NCI-H2227 (cell line): ENCODE measurements around the gene SSR3.
A peak's percentile ranks its signal among the peaks of the same experiment; 100 is the strongest.

Source experiments
- DNase-seq: peaks from one replicate; lab custom pipeline; 2025; ENCODE audit not compliant: unreplicated experiment; lab: John Stamatoyannopoulos, UW

The SSR3 gene

DNA sequence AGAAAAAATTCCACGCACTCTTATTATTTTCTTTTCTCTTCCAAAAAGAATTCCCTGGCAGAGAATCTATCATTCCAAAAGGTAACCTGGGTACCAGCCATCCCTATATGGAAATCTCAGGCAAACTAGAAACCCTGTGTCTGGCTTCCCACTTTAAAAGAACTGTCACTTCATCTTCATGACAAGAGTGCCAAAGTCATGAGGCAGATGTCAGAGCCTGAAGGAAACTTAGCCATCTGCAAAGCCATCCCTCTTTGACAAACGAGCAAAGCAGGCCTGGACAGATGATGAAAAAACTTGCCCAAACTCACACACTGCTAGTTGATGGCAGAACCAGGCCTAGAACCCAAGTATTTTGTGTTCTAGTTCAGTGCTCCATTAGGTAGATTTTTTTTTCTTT is 15.9 kb downstream of the SSR3 start:
- DNase-seq, result no peak

- no peak for DNase-seq
These were observed 18.2 kb downstream of the SSR3 start for GRCh38 chr3:156536524-156537316.

DNA sequence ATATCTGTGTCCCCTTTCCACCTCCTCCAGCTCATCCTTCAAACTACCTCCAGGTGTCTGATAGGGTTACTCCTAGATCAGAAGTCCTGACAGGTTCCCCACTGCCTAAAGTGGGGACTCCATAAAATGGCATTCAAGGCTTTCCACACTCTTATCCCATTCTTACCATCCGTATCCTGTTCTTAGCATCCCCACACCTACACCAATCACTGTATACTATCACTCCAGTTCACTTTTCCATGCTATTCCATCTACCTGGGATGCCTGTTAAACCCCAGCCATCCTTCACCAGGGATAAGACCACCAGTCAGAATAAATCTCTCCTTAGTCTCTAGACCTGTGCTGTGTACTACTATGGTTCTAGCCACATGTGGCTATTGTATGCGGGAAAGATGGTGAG is 19.1 kb downstream of the SSR3 start:
- DNase-seq, result no peak

DNA sequence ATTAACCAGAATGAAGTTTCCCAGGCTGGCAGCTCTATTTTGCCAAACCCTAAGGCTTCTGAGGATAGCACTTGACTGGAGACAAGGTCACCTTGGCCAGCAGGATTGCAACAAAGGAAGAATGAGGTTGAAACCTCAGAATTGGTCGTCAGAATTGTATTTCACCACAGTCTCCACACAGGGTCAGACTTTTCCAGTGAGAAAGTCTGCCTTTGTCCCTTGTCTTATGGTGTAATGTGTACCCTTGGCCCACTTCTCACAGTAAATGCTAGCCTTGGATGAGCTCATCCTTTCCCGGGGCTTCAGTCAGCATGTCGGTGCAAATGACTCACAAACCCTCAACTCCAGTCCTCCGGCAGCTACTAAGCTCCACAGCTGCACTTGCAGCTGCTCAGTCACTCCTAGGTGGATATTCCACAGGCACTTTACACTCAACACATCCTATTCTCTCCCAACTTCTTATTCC is 19.7 kb downstream of the SSR3 start:
- DNase-seq, result peak; percentile 54

- no peak for DNase-seq
These were observed 21.7 kb downstream of the SSR3 start for GRCh38 chr3:156533205-156533604.

GRCh38 chr3:156532730-156533129 is 22.2 kb downstream of the SSR3 start:
- DNase-seq, result no peak

DNA sequence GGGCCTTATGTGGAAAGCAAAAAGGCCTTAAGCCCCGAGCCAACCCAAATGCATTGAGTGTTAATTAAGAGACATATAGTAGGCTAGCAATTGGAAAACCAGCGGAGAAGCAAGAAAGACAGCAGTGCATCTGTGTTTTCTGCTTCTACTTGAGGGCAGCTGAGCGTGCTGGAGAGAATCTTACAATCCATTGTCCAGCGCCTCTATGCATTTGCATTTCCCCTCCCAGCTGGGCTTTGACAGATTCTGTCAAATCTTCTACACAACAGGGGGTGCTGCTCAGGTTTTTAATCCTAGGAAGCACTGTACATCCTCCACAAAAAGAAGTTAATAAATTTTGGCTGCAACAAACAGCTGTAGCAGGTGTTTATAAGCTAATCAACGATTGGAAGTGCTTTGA is 23.9 kb downstream of the SSR3 start:
- peak; percentile 10 for DNase-seq

GRCh38 chr3:156527060-156527459 is 27.9 kb downstream of the SSR3 start:
- no peak for DNase-seq

DNA sequence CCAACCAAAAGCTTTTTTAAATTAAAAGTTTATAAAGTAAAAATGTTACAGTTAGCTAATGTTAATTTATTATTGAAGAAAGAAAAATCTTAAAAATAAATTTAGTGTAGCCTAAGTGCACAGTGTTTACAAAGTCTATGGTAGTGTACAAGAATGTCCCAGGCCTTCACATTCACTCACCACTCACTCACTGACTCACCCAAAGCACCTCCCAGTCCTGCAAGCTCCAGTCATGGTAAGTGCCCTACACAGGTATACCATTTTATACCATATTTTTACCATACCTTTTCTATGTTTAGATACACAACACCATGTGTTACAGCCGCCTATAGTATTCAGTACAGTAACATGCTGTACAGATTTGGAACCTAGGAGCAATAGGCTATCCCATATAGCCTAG is 29.1 kb downstream of the SSR3 start:
- no peak for DNase-seq

DNA sequence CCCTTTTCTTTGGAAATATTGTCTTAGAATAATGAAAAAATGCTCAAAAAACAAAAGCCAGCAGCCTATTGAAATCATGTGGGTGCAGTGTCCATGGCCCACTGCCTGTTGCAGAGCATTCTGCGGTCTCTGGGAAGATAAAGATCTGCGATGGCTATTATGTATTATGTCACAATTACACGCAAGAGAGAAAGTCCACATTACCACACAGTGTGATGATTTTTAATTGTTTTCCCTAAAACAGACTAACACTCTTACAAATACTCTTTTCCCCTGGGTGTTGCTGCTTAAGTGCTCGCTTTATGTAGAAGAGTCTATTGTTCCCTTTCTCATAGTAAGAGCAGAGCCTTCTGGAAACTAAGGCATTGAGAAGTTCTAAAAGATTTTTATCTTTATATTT is 32.2 kb downstream of the SSR3 start:
- DNase-seq, result no peak

DNA sequence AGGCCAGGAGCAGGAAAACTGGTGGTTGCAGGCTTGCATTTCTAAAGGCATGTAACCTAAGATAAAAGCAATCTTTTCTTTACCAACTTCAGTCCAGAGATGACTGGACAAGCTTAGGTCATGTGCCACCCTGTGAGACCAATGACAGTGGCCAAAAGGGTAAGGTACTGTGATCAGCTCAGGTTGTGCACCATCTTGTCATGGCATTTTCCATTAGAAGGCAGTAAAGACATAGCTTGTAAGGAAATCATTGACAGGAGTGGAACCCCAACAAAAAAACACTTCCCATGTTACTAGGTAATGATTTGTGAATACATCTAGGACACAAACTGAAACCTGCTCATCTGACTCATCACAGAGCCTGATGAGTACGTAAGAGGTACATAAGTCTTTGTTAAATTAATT is 35.2 kb downstream of the SSR3 start:
- DNase-seq, result no peak

DNA sequence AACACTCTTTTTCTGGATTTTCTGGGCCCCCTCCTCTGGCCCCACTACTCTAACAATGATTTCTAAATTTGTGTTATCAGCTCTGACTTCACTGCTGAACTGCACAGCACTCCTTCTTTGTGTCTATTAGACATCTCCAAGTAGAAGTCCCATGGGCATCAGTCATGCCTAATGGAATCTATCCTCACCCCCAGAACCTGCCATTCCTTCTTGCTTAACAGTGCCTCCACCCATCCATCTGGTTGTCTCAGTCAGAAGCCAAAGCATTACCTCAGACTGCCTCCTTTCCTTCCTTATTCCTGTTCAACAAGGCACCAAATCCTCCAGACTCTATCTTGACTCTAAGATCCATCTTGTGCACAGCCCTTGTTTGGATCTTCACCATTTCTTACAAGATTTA is 36.2 kb downstream of the SSR3 start:
- no peak for DNase-seq

DNA sequence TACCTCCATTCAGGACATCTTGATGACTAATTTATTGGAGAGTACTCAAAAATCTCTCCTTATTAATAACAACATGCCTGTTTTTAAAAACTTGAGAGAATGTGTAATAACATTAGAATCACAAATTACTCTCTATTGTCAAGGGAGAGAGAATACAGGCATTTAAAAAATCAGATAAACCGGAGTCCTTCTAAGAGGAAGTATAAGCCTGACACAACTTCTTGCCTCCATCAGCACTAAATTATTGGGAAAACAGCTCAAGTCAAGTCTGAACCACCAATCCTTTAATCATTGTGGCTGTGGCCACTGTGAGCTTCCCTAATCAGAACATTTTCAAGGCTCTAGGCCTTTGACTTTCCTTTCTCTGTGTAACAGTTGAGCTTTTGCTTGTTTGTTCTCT is 38.0 kb downstream of the SSR3 start:
- no peak for DNase-seq

DNA sequence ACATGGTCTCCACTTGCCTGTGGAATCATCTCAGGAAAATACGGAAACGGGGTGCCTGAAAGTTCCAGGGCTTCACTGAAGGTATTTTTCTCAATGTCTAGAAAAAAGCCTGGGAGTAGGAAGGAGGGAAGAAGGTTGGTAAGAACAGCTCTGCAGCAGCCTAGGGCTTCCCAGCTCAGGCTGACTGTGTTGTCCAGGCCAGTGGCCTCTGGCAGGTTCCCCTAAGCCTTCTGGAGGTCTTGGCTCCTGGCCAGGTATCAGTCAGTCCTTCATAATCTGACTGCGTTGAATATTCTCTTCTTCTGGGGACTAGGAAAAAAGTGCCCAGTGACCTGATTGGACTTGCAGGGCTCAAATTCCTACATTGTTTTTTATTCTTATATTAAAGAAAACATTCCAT is 38.6 kb downstream of the SSR3 start:
- no peak for DNase-seq

DNA sequence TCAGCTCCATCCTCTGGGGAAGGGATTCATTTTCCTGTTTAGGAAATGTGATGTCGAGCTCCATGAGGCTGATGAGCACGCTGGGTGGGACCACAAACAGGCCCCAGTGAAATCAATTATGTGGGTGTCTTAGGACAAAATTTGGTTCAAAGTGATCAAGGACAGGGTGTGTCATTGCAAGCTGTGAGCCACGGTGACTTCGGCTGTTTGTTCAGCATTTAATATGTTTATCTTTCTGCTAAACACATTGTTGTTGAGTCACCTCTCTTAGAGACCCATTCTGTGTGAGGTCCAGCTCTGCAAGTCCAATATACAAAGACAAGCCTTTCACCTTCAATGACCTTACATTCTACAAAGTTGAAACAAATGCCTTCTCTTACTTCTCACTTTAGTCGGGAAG is 41.3 kb downstream of the SSR3 start:
- DNase-seq, result no peak

- no peak for DNase-seq
These were observed 42.8 kb downstream of the SSR3 start for GRCh38 chr3:156511987-156512677.

GRCh38 chr3:156509189-156510174 is 45.4 kb downstream of the SSR3 start:
- DNase-seq, result peak; percentile 59

GRCh38 chr3:156507285-156507684 is 47.6 kb downstream of the SSR3 start:
- no peak for DNase-seq

- no peak for DNase-seq
These were observed 56.6 kb downstream of the SSR3 start for GRCh38 chr3:156498307-156498706.

- no peak for DNase-seq
These were observed 57.6 kb downstream of the SSR3 start for GRCh38 chr3:156497326-156497725.

GRCh38 chr3:156495816-156496215 is 59.1 kb downstream of the SSR3 start:
- no peak for DNase-seq
